NCI-H1436 (cell line): ENCODE measurements around the gene C6orf15.

Experiments used
- DNase-seq: peaks from one replicate; lab custom pipeline; 2025; lab: John Stamatoyannopoulos, UW

Gene C6orf15

DNA sequence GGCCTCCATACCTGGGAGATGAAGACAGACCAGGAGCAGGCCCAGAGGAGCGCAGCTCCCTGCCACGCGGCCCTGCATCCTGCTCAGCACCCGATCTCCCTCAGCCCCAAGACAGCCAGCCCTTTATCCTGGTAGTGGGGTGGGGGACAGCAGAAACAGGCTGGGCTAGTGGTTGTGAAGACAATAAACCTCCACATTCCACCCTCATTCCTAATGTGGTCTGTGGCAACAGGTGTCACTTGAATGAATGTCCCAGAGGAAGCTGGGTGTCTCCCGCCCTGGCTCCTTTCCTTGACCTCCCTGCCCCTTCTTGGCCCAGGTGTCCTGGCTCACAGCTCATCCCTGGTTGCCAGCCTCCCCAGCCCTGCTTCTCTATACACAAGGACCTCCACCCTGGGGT lies at the start of gene C6orf15:
Gene C6orf15, minus strand, starts transcription at position 98 of the 400 bp plus-strand sequence. Its CDS starts 20 bp downstream, at position 78.
- DNase-seq, result no peak

DNA sequence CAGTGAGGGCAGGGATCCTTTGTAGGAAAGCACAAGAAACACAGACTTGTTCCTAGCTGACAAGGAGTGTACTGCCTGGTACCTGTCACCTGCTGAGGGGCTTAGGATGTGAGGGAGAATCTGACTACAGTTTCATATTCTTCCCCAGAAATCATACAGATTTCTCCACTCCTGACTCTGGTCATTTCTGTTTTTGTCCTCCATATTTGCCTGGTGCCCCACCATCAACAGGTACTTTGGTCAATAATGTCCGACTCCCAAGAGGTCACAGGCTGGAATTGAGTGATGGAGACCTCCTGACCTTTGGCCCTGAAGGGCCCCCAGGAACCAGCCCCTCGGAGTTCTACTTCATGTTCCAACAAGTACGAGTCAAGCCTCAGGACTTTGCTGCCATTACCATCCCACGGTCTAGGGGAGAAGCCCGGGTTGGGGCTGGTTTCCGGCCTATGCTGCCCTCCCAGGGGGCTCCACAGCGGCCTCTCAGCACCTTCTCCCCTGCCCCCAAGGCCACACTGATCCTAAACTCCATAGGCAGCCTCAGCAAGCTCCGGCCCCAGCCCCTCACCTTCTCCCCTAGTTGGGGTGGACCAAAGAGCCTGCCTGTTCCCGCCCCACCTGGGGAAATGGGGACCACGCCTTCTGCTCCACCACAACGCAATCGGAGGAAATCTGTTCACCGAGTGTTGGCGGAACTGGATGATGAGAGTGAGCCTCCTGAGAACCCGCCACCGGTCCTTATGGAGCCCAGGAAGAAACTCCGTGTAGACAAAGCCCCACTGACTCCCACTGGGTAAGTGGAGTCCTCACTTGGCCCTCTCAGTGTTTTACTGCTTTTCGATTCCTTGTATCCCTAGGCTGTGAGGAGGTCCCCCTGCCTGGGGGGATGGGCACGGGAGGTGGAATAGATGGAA lies 49.1 kb upstream of the C6orf15 start:
- no peak for DNase-seq

- DNase-seq, result peak; percentile 27
These were observed 46.8 kb upstream of the C6orf15 start for GRCh38 chr6:31158863-31159855.

- DNase-seq, result peak; percentile 98
These were observed 45.9 kb upstream of the C6orf15 start, which contains the start of gene TCF19 for GRCh38 chr6:31158140-31158862. TCF19 (plus strand) TSS chr6:31158589; CDS start chr6:31159470, 881 bp downstream.

DNA sequence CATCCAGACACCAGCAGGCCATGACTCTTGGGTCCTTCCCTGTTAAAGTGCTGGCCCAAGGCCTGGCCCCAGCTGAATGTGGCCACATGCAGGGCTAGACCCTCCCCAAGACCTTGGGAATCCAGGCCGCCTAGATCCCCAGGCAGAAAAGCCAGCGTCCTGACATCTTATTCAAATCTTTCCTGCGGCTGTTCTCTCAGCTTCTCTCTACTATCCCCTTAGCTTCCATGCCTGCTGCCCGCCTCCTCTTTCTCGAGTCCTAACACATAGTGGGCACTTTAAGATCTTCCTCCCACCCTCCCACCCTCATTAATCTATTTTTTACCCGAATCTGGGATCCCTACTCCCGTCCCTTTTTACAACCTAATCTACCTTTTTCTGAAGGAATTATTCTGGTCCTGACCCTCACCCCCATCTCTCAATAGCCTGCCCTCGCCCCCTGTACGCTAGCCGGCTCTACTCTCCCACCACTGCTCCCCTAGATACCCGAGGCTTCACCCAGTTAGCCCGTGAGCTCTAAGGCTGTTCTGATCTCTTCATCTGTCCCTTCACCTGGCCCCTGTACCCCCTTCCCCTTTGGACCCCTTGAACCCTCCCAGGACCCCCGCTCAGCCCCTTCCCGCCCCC lies 45.3 kb upstream of the C6orf15 start, which contains the start of gene CCHCR1:
Gene CCHCR1, minus strand, starts transcription at position 290 of the 627 bp plus-strand sequence. Its CDS starts 202 bp downstream, at position 88.
- no peak for DNase-seq

- no peak for DNase-seq
These were observed 44.3 kb upstream of the C6orf15 start for GRCh38 chr6:31156641-31157040.

DNA sequence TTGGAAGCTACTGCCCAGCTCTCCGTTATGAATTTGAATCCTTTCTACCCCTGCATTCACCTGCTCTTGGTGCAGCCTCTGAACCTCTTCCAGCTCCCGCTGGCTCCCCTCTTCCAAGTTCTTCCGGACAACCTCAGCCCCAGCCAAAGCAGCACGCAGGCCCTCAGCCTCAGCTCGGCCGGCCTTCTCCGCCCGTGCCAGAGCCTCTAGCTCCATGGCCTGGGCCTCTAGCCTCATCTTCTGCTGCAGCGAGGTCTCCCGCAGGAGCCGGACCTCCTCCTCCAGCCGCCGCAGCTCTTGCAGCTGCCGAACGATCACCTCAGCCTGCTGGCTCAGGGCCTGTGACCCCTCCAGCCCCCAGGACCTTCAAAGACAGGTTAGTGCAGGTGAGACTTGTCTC lies 42.1 kb upstream of the C6orf15 start:
- DNase-seq, result no peak

DNA sequence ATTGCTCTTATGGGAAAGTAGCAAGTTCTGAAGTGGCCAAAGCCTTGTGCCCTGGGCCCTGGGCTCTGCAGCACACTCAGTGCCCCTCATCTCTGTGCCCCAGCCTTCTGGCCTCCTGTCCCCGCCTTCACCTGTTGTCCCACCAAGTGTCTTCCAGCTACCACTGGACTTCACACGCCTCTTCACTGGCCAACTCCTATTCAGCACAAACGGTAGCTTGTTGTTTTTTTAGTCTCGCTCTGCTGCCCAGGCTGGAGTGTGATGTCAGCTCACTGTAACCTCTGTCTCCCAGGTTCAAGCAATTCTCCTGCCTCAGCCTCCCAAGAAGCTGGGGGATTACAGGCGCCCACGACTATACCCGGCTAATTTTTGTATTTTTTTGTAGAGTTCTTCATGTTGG lies 40.4 kb upstream of the C6orf15 start:
- no peak for DNase-seq

DNA sequence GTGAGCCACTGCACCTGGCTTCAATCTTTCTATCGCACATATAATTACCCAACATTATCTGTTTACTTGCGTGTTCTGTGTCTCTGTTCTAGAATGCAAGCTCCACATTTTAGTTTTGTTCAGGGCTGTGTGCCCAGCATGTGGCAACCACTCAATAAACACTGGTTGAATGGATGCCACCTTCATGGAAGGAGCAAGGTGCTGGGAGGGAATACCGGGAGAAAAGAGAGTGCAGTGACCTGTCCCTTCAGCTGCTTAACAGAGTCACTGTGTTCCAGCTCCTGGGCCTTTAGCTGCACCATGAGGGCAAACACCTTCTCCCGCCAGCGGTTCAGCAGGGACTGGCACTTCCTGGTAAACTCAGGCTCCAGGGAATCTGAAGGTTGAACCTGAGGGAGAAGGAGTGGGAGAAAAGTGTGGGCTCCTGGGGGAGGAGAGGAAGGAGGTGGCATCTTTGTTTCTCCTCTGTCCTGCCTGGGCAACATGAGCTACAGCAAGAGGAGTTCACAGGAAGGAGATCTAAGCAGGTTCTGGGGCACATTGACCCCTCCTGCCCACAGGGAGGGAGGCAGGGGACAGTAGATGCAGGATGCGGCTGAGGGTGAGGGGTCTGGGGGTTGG lies 37.6 kb upstream of the C6orf15 start:
- no peak for DNase-seq

GRCh38 chr6:31145386-31145785 lies 33.0 kb upstream of the C6orf15 start:
- no peak for DNase-seq

GRCh38 chr6:31144970-31145340 lies 32.6 kb upstream of the C6orf15 start:
- no peak for DNase-seq

GRCh38 chr6:31144296-31144969 lies 32.1 kb upstream of the C6orf15 start:
- no peak for DNase-seq

- DNase-seq, result no peak
These were observed 30.8 kb upstream of the C6orf15 start for GRCh38 chr6:31143148-31143547.

- DNase-seq, result no peak
These were observed 30.0 kb upstream of the C6orf15 start for GRCh38 chr6:31142361-31142761.

GRCh38 chr6:31140643-31141042 lies 28.3 kb upstream of the C6orf15 start:
- no peak for DNase-seq

- no peak for DNase-seq
These were observed 27.2 kb upstream of the C6orf15 start for GRCh38 chr6:31139599-31139998.

GRCh38 chr6:31138982-31139381 lies 26.6 kb upstream of the C6orf15 start, which contains the start of gene PSORS1C2:
PSORS1C2 (minus strand) TSS chr6:31139066; CDS start chr6:31139026, 40 bp downstream.
- DNase-seq, result no peak

DNA sequence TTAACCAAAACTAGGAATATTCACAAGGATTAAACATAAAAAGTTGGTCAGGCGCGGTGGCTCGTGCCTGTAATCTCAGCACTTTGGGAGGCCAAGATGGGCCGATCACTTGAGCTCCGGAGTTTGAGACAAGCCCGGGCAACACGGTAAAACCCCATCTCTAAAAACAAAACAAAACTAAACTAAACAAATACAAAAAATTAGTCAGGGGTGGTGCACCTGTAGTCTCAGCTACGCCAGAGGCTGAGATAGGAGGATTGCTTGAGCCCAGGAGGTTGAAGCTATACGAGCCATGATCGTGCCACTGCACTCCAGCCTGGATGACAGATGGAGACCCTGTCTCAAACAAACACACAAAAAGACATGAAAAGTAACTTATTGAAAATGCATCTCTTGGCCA lies 23.3 kb upstream of the C6orf15 start:
- no peak for DNase-seq

DNA sequence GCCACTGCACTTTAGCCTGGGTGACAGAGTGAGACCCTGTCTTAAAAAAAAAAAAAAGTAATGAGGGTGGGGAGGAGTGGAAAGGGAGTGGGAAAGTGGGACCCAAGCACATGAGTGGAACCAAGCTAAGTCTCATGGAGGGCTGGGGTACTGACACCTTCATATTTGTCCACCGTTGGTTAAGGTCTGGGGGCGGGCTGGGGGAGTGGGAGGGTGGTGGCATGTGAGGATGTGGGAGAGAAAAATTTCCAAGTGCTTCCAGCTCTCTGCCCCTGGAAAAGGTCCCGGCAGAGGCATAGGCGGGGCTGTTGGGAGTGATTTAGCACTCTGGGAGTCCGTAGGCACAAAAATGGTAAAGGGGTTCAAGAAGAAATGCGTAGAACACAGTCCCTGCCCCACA lies 20.4 kb upstream of the C6orf15 start:
- DNase-seq, result no peak

DNA sequence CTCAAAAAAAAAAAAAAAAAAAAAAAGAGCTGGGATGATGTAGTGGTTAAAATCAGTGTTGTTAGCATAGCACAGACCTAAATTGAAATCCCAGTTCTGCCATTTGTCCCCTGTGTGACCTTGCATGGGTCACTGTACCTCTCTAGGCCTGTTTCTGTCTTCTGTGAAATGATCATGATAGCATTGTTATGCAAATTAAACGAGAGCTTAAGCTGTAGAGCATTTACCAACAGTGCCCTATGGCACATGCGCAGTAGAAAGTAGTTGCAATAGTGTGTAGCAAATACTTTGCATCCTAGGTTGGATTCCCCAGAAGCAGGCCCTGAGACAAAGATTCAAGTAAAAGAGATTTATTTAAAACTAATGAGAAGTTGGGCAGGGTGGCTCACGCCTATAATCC lies 19.2 kb upstream of the C6orf15 start:
- no peak for DNase-seq
